HG02938 (cell line): ENCODE measurements around the gene FNDC1.

Experiments used
- ATAC-seq: cut with Tn5 transposase; IDR thresholded peaks from one replicate; pipeline ENCODE4 v1.9.1; 2021; ENCODE audit warnings: mild to moderate bottlenecking, moderate library complexity; ENCODE audit not compliant: unreplicated experiment

FNDC1 gene

DNA sequence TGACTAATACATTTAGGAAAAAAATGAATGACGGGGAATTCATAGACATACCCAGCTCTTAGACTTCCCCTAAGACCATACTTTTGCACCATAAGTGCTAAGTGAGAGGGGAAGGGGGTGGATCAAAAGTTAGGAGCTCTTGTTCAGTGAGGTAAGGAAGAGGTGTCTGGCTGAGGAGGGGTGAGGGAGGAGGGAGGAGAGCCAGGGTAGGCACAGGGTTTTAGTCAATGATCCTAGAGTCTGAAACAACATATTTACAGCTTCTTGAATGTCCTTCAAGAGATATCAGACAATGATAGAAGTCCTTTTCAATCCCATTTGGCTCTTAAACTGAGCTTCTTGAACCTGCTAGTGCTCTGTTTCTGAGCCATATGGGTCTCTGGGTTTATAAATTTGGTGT lies 135.4 kb downstream of the FNDC1 start:
- no peak for ATAC-seq

- no peak for ATAC-seq
Observed at GRCh38 chr6:159305159-159305558, 136.0 kb downstream of the FNDC1 start.

DNA sequence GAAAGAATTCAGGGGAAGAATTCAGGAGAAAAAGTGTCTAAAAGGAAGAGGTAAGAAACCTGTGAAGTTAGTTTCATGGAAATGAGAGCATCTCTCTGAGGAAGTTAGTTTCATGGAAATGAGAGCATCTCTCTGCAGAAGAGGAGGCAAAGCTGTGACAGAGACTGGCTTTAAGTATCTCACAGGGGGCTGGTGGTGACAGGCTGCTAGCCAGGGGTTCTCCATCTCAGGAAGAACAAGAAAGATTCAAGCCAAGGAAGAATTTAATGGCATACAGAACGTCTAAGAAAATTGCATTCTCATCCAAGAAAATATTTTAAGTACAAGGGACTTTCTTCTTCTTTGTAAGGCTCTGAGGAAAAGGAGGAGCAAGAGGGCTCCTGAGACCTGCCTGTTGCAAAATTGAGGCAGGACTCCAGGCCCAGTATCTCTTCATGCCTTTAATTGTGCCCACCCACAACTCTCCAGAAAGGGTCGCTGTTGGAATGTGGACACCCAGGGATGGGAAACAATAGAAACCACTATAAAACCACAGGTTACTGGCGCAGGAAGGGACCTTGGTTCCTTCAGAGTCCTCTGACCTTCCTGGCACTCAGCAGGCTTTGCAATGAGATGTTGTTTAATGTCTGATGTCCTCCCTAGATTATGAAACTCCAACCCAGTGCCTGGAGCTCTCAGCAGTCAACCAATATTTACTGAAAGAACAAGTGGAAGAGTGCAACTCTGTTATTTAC lies 136.8 kb downstream of the FNDC1 start:
- ATAC-seq = no peak

DNA sequence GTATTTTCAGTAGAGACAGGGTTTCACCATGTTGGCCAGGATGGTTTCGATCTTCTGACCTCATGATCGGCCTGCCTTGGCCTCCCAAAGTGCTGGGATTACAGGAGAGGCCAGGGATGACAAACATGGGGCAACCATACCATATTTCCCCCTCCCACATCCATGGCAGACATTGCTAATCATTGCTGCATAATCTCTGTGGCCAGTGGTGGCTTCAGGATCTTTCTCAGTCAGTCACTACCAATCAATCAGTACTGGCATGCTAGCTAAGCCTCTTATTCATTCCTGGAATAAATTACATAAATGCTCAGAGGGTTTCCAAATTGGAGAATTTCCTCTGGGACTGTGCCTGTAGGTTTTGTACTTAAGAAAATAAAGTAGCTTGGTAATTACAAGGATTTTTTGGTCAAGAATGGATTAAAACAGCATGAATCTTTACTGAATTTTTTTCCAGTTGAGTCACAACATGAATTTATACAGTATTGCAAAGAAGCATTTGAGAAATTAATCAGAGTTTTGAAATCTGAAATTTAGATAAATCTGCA lies 138.1 kb downstream of the FNDC1 start:
- ATAC-seq = no peak

DNA sequence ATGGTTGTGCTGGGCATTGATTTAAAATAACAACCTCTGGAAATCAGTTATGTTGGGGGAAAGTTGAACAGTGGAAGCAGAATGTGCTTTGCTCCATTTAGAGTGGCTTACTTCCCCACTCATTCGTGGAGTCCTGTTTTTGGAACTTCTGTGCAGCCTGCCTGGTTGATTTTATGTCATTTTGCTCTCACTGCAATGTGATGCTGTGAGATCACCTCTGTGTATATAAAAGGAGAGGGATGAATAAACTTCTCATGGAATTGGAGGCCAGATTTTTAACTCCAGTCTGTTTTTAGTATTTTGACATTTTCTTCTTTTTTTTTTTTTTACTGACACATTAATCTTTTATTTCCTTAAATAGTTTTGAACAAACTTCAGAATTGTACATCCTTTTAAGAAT lies 139.0 kb downstream of the FNDC1 start:
- ATAC-seq = no peak

- no peak for ATAC-seq
Observed at GRCh38 chr6:159309723-159310122, 140.5 kb downstream of the FNDC1 start.

DNA sequence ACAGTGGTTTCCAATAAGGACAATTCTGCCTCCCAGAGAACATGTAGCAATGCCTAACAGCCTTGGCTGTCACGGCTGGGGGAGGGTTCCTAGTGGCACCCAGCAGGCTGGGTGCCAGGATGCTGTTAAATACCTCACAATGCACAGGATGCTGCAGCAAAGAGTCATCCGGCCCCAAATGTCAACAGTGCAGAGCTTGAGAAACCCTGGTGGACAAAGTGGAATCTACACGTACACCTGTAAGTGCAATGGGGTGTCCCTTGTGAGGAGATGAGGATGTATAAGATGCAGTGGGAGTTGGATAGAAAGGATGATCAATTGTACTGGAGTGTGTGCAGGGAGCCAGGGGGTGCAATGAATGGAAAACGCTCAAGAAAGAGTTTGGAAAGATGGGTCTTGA lies 142.4 kb downstream of the FNDC1 start:
- no peak for ATAC-seq

DNA sequence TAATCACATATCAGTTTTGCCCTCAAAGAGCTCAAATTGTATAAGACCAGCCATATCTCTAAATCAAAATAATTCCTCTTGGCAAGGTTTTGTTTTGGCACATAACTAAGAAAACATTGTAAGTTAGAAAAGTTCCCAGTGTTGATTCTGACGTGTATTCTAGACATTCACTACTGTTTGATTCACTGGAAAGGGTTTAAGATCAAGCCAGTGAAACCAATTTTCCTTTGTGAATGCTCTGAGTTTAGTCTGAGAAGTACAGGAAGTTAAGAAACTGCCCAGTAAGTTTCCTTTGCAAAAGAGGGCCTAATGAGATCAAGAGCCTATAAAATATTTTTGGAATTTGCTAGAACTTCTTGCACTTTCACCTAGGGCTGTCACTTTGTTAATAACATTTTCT lies 143.0 kb downstream of the FNDC1 start:
- ATAC-seq = no peak

DNA sequence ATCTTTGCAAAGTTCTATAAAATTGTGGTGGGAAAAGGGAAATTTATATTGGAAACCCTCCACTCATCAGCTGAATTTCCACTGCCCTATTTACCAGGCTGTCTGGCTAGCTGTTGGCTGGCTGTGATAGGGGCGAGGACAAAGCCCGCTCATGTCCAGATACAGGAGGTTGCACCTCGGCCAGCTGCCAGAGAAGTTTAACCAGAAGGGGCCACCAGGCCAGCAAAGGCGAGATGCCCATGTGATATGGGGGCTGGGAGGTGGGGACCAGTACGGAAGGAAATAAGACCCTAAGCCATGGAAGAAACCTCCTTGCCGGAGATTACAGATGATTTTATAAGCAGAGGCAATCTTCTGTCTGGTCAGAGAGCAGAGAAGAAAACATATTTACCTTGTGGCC lies 143.8 kb downstream of the FNDC1 start:
- ATAC-seq = no peak

DNA sequence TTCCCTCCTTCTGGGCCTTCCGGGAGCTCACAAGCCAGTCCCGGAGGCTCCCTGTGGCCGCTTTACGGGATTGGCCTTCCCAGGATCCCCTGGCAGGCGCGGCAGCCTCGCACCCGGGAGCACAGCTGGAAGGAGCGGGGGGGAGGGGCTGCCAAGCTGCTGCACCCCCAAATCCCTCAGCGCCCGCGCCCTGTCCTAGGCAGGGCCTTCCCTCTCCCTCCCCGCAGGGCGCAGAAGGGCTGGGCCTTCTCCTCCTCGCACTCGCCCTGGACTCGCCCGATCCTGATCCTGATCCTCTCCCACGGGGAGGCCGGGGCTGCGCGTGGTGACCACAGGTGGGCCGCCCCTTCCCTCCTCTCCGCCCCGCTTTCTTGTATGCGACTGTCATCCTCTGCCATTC lies 146.4 kb downstream of the FNDC1 start:
- no peak for ATAC-seq

- ATAC-seq = no peak
Observed at GRCh38 chr6:159317430-159317829, 148.2 kb downstream of the FNDC1 start.

- ATAC-seq = no peak
Observed at GRCh38 chr6:159321267-159321666, 152.1 kb downstream of the FNDC1 start.
